CD4-positive, alpha-beta T cell treated with Interleukin-4 for 1 hour (primary cell): Measurements from ENCODE around the gene POLDIP3.
"Not testable (repeated sequence)": the region's sequence is repeated elsewhere in the genome, so short reads cannot be mapped to it uniquely, and the experiment has no call there.

Experiments used
- DNase-seq, 2 donors: peaks; one replicate each; pipeline ENCODE4 v3.0.0-alpha.2; 2020 to 2022

The POLDIP3 gene

GRCh38 chr22:42619261-42620063 is 4.8 kb upstream of the POLDIP3 start:
- DNase-seq: no peak

GRCh38 chr22:42617155-42617983 is 2.7 kb upstream of the POLDIP3 start:
- no peak for DNase-seq

GRCh38 chr22:42615860-42616175 is 1.1 kb upstream of the POLDIP3 start:
- DNase-seq: not testable (repeated sequence)

GRCh38 chr22:42615092-42615859 is 593 bp upstream of the POLDIP3 start:
- peak; percentile 94 to 96 for DNase-seq

GRCh38 chr22:42613872-42614301 is 796 bp downstream of the POLDIP3 start:
- DNase-seq: no peak

GRCh38 chr22:42612336-42612735 is 2.3 kb downstream of the POLDIP3 start:
- no peak for DNase-seq

GRCh38 chr22:42611051-42611450 is 3.6 kb downstream of the POLDIP3 start:
- DNase-seq: no peak

GRCh38 chr22:42610186-42610585 is 4.5 kb downstream of the POLDIP3 start:
- DNase-seq: no peak

- no peak for DNase-seq
These were observed 5.8 kb downstream of the POLDIP3 start for GRCh38 chr22:42608823-42609361.

GRCh38 chr22:42608136-42608822 is 6.4 kb downstream of the POLDIP3 start:
- DNase-seq: no peak

- not testable (repeated sequence) for DNase-seq
These were observed 7.0 kb downstream of the POLDIP3 start for GRCh38 chr22:42607641-42608040.

GRCh38 chr22:42604403-42604802 is 10.3 kb downstream of the POLDIP3 start:
- DNase-seq: no peak

- DNase-seq: no peak
These were observed 11.3 kb downstream of the POLDIP3 start for GRCh38 chr22:42603427-42603826.

- no peak for DNase-seq
These were observed 12.2 kb downstream of the POLDIP3 start for GRCh38 chr22:42602470-42602869.

- DNase-seq: no peak
These were observed 12.7 kb downstream of the POLDIP3 start for GRCh38 chr22:42601879-42602465.

- no peak for DNase-seq
These were observed 17.7 kb downstream of the POLDIP3 start for GRCh38 chr22:42596863-42597530.

GRCh38 chr22:42596336-42596735 is 18.3 kb downstream of the POLDIP3 start:
- no peak for DNase-seq

GRCh38 chr22:42595434-42595833 is 19.2 kb downstream of the POLDIP3 start:
- no peak for DNase-seq

- DNase-seq: no peak
These were observed 22.7 kb downstream of the POLDIP3 start for GRCh38 chr22:42591987-42592386.

- DNase-seq: no peak
These were observed 27.0 kb downstream of the POLDIP3 start for GRCh38 chr22:42587588-42588175.

- DNase-seq: no peak
These were observed 28.3 kb downstream of the POLDIP3 start for GRCh38 chr22:42586381-42586780.
